Measurements from ENCODE around the gene SLC37A1.

- TF ChIP-seq ZNF263 (CRISPR knock-in tag; IDR thresholded peaks at IDR 0.05; ENCODE audit: borderline replicate concordance) (no peak), EZH2 (IDR thresholded peaks at IDR 0.05; ENCODE audit: borderline replicate concordance, low read depth, low read length) (no peak), ATF2 (CRISPR knock-in tag; IDR thresholded peaks at IDR 0.05) (no peak), CTCF (IDR thresholded peaks at IDR 0.05 in 2 of 3, conservative IDR thresholded peaks at IDR 0.05 in 1 of 3; ENCODE audit: insufficient read depth in 2 of 3, low read depth in 1 of 3, low read length in 3 of 3) (peak; percentile 79 to 96 (median 87)), FOXK2 (conservative IDR thresholded peaks at IDR 0.05 in 1 of 2, IDR thresholded peaks at IDR 0.05 in 1 of 2; ENCODE audit: low read depth in 2 of 2) (peak; percentile 9 to 32; a peak in 1 of 4 replicates), IRF1 (CRISPR knock-in tag; IDR thresholded peaks at IDR 0.05; ENCODE audit: borderline replicate concordance) (no peak), MAX (CRISPR knock-in tag; IDR thresholded peaks at IDR 0.05) (no peak), CHD4 (IDR thresholded peaks at IDR 0.05; ENCODE audit: insufficient read depth, insufficient replicate concordance, low read depth, low read length, poor library complexity, severe bottlenecking) (no peak), SMAD2 (IDR thresholded peaks at IDR 0.05; ENCODE audit: low read depth, low read length) (no peak), RFX5 (IDR thresholded peaks at IDR 0.05; ENCODE audit: low read depth, low read length) (no peak), CHD2 (IDR thresholded peaks at IDR 0.05; ENCODE audit: low read depth, low read length) (no peak)
These were observed 26.3 kb downstream of the SLC37A1 start for GRCh38 chr21:42539931-42540343.

All from K562 (cell line).